HCT116 (cell line): Measurements from ENCODE around the gene PSENEN.

Experiments used
- CEBPB ChIP-seq: IDR thresholded peaks from 2 replicates; pipeline ENCODE4 v1.6.1; 2012; ENCODE audit warnings: low read depth
- EZH2 ChIP-seq: fragments of 200-600 bp; sonication (generic); IDR thresholded peaks from 2 replicates; pipeline ENCODE4 v1.6.1; 2017; ENCODE audit warnings: antibody characterized with exemption, mixed run types
- EZH2phosphoT487 ChIP-seq: fragments of 200-600 bp; IDR thresholded peaks from 2 replicates; pipeline ENCODE4 v1.6.1; 2018; ENCODE audit warnings: antibody characterized with exemption, borderline replicate concordance
- POLR2A ChIP-seq: IDR thresholded peaks from 2 replicates; pipeline ENCODE4 v1.7.0; 2011; ENCODE audit warnings: borderline replicate concordance; ENCODE audit not compliant: insufficient read depth, insufficient read length; ENCODE audit errors: extremely low read depth
- RAD21 ChIP-seq: IDR thresholded peaks from 2 replicates; pipeline ENCODE4 v1.6.1; 2012; ENCODE audit warnings: low read depth, mild to moderate bottlenecking
- REST ChIP-seq: IDR thresholded peaks from 2 replicates; pipeline ENCODE4 v1.6.1; 2012; ENCODE audit warnings: low read depth
- SIN3A ChIP-seq: IDR thresholded peaks from 2 replicates; pipeline ENCODE4 v1.6.1; 2012; ENCODE audit warnings: low read depth
- SP1 ChIP-seq: IDR thresholded peaks from 2 replicates; pipeline ENCODE4 v1.6.1; 2012; ENCODE audit warnings: low read depth
- YY1 ChIP-seq: IDR thresholded peaks from 2 replicates; pipeline ENCODE4 v1.6.1; 2011; ENCODE audit warnings: low read length, low read depth, moderate library complexity, mild to moderate bottlenecking; ENCODE audit not compliant: insufficient replicate concordance; ENCODE audit errors: extremely low read depth
- ZNF274 ChIP-seq: fragments of 200-500 bp; sonication (Bioruptor generic); IDR thresholded peaks from 2 replicates; pipeline ENCODE4 v1.6.1; 2014; ENCODE audit warnings: mild to moderate bottlenecking, low read depth, low read length, inconsistent platforms
- TF ChIP-seq, protein P1 (sequence below), 3 experiments: fragments of 200-600 bp in 1 of 3; sonication (generic) in 1 of 3; IDR thresholded peaks in 2 of 3; conservative IDR thresholded peaks in 1 of 3; 2 replicates each; pipeline ENCODE4 v1.5.1; 2012 to 2017; ENCODE audit warnings: low read depth in 2 of 3, low read length in 2 of 3, antibody characterized with exemption in 1 of 3, borderline replicate concordance in 1 of 3, control low read depth in 1 of 3, mild to moderate bottlenecking in 1 of 3, mixed read lengths in 1 of 3, mixed run types in 1 of 3, moderate library complexity in 1 of 3; ENCODE audit not compliant: insufficient read depth in 1 of 3

- TF ChIP-seq, protein P1, sequence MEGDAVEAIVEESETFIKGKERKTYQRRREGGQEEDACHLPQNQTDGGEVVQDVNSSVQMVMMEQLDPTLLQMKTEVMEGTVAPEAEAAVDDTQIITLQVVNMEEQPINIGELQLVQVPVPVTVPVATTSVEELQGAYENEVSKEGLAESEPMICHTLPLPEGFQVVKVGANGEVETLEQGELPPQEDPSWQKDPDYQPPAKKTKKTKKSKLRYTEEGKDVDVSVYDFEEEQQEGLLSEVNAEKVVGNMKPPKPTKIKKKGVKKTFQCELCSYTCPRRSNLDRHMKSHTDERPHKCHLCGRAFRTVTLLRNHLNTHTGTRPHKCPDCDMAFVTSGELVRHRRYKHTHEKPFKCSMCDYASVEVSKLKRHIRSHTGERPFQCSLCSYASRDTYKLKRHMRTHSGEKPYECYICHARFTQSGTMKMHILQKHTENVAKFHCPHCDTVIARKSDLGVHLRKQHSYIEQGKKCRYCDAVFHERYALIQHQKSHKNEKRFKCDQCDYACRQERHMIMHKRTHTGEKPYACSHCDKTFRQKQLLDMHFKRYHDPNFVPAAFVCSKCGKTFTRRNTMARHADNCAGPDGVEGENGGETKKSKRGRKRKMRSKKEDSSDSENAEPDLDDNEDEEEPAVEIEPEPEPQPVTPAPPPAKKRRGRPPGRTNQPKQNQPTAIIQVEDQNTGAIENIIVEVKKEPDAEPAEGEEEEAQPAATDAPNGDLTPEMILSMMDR (IDR thresholded peaks at IDR 0.05 in 2 of 3, conservative IDR thresholded peaks at IDR 0.05 in 1 of 3; ENCODE audit: borderline replicate concordance in 1 of 3, insufficient read depth in 1 of 3, low read depth in 2 of 3, low read length in 2 of 3) = no peak
- no peak for TF ChIP-seq REST
- no peak for TF ChIP-seq RAD21
- TF ChIP-seq SP1 = no peak
- TF ChIP-seq ZNF274 = no peak
- TF ChIP-seq EZH2 = no peak
- TF ChIP-seq CEBPB = no peak
- TF ChIP-seq YY1 = no peak
- TF ChIP-seq EZH2phosphoT487 = no peak
- TF ChIP-seq POLR2A = peak; percentile 10
- TF ChIP-seq SIN3A = no peak
Observed at GRCh38 chr19:35757231-35757748, 11.8 kb downstream of the PSENEN start.
